GM19467 (cell line): ENCODE results near the gene PID1.

Source experiments
- ATAC-seq: cut with Tn5 transposase; IDR thresholded peaks from one replicate; pipeline ENCODE4 v1.9.1; 2021; ENCODE audit warnings: mild to moderate bottlenecking, moderate library complexity; ENCODE audit not compliant: unreplicated experiment

PID1 gene

GRCh38 chr2:229037621-229038020, 233.5 kb downstream of the PID1 start:
- no peak for ATAC-seq

DNA sequence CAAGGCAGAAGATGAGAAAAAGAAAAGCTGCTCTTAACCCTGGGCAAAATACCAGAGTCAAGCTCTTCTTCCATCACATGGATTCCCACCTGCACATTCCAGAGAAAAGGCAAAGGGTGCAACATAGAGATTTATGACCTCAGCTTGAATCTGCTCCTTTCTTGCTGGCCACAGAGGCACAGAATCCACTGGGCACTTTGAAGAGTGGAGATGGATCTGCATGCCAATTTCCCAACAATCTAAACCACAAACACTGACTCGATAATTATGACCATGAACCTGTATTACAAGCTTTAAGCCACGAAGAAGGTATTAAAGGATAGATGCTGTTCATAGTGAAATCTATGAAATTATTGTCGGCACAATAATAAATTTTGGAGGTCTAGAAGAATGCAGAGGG, 237.3 kb downstream of the PID1 start:
- no peak for ATAC-seq

DNA sequence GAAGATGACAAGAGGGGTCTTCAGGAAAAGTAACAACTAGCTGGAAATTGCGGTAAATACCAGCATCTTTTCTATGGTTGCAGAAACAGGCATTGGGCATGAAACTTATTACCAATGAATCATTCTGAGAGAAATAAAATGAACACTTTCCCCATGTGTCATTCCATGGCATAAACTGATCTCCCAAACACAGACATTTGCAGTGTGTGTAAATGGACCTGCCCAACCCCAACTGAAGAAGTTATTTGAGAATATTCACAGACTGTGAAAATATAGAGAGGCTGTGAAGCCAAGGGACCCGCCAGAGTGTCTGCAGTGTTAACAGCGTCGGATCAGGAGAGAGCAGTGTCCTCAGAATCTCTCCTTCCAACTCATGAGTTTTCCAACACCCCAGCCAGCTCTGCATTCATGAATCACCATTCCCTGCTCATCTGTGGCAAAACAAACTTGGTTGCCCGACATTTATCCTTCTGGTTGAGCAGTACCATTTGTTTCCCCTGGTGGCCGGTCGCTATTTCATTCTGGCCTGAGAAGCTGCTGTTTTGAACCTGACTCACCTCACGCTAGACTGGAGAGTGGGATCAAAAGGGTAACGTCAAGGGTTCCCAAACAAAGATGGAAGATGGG, 238.4 kb downstream of the PID1 start:
- ATAC-seq: no peak

- no peak for ATAC-seq
Measured at GRCh38 chr2:229027353-229028105, 243.6 kb downstream of the PID1 start.

DNA sequence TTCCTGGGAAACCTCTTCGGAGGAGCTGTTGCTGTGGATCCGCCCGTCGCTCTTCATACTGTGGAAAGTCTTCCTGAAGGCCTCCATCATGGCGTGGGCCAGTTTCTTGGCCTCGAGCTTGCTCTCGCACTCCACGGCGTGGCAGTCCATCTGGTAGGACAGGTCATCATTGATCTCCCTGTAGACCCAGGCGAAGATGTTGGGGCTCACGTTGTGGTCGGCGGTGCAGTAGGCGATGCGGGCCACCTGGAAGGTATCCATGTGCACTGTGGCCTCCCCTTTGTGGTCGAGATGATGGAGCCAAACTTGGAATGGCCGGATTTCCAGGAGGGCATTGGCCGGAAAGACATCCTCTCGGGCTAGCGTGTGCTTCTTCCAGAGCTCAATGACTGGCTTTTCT, 245.4 kb downstream of the PID1 start:
- no peak for ATAC-seq

GRCh38 chr2:229022652-229023051, 248.4 kb downstream of the PID1 start:
- no peak for ATAC-seq

GRCh38 chr2:229022071-229022470, 249.0 kb downstream of the PID1 start:
- ATAC-seq: no peak

DNA sequence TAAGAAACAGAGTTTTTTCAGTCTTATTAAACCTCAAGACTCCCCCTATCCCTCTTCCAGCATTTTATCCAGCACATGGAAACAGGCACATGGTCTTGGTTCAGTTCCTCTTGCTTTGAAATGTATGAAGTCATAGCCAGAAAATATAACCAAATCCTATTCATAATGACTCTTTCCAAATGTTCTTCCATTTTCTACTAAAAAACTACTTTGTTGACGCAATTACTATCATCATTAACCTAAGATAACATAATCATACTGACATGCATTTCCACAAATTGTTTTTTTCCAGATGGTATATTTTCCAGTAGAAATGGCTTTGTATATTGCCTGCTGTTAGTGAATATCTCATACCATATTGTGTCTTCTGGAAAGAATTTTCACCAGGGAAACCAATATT, 261.3 kb downstream of the PID1 start:
- ATAC-seq: no peak

DNA sequence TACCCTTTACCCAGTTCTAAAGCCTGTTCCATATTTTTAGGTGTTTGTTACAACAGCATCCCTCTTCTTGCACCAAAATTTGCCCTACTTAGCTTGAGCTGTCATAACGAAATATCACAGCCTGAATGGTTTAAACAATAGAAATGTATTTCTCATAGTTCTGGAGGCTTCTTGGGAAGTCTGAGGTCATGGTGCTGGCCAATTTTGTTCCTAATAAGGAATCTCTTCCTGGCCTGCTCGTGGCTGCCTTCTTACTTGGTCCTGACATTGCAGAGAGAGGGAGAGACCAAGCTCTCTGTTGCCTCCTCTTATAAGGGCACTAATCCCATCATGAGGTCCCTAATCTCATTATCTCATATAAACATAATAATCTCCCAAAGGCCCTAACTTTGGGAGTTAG, 267.8 kb downstream of the PID1 start:
- no peak for ATAC-seq

DNA sequence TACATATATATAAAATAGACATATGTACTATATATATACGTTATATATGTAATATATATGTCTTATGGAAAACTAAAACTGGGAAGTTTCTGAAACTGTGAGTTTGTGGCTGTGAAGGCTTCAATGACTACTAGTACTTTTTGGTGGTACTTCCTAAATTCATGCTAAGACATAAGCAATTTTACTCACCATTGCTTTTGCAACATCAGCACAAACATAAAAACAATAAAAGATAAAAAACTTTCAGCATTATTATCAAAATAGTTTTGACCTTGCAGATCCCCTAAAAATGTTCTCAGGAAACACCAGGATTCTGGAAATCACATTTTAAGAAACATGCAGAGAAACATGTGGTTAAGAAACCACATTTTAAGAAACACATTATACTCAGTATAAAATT, 269.9 kb downstream of the PID1 start:
- ATAC-seq: no peak

DNA sequence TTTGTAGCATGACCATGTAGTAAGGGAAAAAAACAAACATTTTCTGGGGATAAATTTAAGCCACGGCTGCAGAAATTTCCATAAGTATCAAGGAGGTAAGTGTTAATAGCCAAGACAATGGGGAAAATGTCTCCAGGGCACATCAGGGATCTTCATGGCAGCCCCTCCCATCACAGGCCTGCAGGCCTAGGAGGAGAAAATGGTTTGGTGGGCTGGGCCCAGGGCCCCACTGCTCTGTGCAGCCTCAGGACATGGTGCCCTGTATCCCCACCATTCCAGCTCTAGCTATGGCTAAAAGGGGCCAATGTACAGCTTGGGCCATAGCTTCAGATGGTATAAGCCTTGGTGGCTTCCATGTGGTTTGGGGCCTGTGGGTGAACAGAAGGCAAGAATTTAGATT, 271.8 kb downstream of the PID1 start:
- no peak for ATAC-seq

- ATAC-seq: no peak
Measured at GRCh38 chr2:228988786-228989185, 282.3 kb downstream of the PID1 start.

GRCh38 chr2:228987441-228988155, 283.5 kb downstream of the PID1 start:
- ATAC-seq: no peak

DNA sequence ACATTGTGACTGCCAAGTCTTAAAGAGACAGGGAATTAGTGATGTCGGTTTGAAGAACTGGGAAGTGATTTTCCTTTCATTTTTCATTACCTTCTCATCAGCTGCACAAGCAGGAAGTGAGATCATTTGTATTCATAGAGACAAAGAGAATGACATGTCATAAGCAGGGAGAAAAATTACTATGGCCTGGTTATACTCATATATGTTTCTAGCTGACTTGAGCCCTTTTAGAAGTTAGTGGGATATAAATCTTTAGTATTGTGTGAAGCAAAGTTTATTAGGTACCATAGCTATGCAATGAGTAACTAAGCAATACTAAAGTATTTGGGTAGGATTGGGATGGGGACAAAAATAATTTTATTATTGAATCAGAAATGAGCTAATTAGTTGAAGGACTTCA, 284.1 kb downstream of the PID1 start:
- no peak for ATAC-seq

GRCh38 chr2:228983700-228984099, 287.4 kb downstream of the PID1 start:
- ATAC-seq: no peak

DNA sequence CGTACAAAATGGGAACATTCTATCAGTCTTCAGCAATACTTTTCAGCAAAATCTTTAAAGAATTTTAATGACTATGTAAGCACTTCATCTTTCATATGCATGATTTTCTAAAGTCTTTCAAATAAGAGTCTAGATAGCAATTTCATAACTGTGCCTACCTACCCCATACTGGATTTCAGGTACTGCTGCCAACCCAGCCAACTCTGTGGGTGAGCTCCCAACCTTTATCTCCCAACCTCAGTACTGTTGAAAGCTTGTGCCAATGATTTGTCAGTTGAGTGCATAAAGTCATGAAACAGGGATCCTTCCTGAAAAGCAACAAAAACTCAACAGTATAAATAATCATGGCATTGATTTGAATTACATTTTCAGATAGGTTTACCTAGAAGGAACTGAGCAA, 296.9 kb downstream of the PID1 start:
- no peak for ATAC-seq
